Activated CD8-positive, alpha-beta memory T cell treated with anti-CD3 and anti-CD28 coated beads, Interleukin-2, amount 50 U/mL, for 48 hours (primary cell): ENCODE measurements around the gene RXYLT1.
A peak's percentile ranks its signal among the peaks of the same experiment; 100 is the strongest.
"Not testable (repeated sequence)": the region's sequence is repeated elsewhere in the genome, so short reads cannot be mapped to it uniquely, and the experiment has no call there.

ENCODE experiments used
- DNase-seq: peaks from one replicate; pipeline ENCODE4 v3.0.0-alpha.2; 2020

Gene RXYLT1

DNA sequence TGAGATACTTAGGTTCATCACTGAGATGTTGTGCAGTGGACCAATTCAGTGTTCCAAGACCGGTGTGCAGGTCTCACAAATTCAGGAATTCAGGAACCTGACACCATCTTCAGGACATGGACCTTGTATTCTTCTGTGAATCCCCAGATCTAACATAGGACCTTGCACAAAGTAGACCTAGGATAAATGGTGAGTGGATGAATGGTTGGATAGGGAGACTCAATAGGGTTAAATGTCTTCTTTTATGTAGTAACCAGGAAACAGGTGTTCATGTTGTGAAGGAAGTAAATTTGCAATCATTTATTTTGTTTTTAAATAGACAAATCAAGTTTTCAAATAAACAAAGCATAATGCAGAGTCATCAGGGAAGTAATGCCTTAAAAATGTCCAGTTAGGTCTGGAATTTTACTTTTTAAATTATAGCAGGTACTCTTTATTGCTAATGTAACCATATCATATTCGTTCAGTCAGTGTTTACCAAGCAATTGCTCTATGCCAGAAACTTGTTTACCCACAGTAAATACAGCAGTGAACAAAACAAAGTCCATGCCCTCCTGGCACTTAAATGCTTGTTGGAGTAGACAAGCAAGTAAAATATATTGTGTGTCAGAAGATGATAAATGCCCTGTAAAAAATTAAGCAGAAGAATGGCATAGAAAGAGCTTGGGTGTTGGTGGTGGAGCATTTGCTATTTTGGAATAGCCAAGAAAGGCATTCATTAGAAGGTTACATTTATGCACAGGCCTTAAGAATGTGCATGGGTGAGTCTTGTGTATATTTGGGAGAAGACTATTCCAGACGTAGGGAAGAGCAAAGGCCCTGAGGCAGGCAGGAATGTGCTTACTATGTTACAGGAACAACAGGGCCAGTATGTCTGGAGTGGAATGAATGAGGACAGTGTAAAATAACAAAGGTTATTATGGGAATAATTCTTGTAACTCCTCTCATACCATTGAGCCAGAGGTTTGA is 26.3 kb downstream of the RXYLT1 start:
- DNase-seq: no peak

DNA sequence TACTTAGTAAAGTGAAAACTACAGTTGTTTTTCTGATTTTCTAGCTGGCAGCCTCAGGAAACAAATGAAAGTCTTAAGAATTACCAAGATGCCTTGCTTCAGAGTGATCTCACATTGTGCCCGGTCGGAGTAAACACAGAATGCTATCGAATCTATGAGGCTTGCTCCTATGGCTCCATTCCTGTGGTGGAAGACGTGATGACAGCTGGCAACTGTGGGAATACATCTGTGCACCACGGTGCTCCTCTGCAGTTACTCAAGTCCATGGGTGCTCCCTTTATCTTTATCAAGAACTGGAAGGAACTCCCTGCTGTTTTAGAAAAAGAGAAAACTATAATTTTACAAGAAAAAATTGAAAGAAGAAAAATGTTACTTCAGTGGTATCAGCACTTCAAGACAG is 28.9 kb downstream of the RXYLT1 start:
- DNase-seq: no peak

DNA sequence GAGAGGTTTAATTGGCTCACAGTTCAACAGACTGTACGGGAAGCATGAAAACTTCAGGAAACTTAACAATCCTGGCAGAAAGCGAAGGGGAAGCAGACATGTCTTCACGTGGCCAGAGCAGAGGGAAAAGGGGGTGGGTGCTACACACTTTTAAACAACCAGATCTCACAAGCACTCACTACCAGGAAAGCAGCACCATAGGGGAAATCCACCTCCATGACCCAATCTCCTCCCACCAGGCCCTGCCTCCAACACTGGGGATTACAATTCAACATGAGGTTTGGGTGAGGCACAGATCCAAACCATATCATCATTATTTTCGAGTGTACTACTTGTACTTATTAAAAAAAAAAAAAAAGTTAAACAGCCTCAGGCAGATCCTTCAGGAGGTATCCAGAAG is 29.9 kb downstream of the RXYLT1 start:
- DNase-seq: no peak

DNA sequence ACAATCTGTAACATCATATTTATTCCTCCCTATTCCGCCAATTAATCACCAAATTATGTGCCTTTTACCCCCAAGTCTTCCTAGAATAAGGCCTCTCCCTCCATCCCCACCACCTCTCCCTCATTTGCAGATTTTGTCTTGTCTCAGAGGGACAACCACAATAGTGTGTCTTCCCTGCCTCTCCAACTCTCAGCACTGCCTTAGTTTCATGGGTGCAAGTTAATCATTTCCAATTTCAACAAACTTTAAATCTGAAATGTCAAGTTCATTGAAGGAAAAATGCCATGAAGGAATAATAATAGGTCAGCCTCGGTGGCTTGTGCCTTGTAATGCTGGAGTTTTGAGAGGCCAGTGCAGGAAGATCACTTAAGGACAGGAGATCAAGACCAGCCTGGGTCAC is 31.6 kb downstream of the RXYLT1 start:
- DNase-seq: no peak

DNA sequence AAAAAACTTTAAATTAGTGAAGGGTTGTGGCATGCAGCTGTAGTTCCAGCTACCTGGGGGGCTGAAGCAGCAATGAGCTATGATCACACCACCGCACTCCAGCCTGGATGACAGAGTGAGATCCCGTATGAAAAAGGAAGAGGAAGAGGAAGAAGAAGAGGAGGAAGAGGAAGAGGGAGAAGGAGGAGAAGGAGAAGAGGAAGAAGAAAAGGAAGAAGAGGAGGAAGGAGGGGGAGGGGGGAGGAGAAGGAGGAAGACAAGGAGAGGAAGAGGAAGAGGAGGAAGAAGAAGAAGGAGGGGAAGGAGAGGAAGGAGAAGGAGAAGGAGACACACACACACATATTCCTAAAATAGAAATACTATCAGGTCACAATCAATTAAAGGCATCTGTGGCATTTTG is 32.0 kb downstream of the RXYLT1 start:
- DNase-seq: no peak

DNA sequence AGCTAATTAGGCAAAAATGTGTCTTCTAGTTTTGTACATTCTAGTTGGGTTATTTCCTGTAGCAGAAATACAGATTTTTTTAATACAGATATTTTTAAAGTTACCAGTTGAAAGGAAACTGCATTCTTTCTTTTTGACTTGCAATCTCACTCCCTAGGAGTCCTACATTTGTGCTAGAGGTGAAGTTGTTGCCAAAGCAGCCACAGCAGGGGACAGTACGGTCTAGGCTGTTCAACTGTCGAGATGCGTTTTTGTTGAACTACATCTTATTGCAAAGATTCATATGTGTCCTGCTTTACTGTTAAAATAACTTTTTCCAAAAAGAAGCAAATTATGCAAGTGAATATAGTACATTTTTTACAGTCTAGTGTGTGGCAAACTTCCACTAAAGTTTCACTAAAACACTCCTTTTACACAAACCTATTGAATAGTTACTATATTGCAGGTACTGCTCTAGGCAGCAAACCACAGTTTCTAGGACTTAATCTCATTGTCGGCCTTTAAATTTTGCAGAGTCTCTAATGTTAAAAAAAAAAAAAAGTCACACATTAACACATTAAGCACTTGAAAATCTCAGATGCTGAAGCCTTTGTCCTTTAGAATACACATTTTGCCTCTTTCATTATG is 34.5 kb downstream of the RXYLT1 start:
- no peak for DNase-seq

DNA sequence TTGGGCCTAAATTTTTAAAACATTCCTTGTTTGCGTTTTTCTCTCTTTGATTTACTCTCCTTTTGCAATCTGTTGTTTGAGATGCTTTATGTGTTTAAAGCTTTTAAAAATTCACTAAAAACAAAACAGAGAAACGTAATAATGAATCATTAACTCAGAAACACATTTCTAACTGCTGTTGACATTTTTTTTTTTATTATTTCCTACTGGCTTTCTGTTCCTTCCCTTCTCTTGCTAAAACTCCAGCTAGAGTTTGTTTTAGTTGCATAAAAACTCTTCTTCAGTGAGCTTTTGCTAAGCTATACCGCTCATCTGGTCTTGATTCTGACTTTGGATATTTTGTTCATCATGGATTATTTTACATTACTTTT is 35.8 kb downstream of the RXYLT1 start:
- DNase-seq: no peak

DNA sequence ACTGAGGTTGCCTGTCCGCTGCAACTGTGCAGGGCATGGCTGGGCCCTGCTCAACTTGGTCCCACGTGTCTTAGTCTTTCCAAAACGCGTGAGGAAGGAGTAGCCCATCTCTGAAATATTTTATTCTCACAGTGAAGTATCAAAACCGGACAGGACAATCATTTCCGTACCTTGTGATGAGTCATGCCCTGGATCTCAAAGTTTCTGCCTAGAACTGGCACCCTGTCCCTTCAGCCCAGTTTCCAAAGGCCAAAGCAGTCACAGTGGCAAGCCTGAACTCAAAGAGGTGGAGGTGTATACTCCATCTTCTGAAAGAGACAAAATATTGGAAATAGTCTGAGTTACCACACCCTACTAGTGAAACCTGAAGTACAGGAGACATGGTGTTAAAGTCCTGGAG is 36.3 kb downstream of the RXYLT1 start:
- no peak for DNase-seq

DNA sequence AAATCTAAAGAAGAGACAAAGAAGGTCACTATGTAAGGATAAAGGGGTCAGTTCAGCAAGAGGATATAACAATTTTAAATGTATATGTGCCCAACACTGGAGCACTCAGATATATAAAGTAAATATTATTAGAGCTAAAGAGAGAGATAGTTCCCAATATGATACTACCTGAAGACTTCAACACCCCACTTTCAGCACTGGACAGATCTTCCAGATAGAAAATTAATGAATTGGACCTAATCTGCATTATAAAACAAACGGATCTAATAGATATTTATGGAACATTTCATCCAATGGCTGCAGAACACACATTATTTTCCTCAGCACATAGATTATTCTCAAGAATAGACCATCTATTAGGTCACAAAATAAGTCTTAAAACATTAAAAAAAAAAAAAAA is 40.7 kb downstream of the RXYLT1 start:
- no peak for DNase-seq

DNA sequence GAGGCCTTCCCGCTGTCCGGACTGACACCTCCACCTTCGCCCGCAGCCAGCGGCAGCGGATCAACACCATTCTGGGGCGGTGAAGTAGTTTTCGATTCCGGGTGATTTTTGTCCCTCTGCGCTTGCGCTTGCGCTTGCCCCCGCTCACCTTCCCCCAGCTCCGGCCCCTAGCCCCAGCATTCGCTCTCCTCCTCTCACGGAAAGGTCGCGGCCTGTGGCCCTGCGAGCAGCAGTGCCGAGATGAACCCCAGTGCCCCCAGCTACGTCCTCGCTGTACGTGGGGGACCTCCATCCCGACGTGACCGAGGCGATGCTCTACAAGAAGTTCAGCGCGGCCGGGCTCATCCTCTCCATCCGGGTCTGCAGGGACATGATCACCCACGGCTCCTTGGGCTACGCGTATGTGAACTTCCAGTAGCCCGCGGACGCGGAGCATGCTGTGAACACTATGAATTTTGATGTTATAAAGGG is 42.1 kb downstream of the RXYLT1 start:
- DNase-seq: no peak

DNA sequence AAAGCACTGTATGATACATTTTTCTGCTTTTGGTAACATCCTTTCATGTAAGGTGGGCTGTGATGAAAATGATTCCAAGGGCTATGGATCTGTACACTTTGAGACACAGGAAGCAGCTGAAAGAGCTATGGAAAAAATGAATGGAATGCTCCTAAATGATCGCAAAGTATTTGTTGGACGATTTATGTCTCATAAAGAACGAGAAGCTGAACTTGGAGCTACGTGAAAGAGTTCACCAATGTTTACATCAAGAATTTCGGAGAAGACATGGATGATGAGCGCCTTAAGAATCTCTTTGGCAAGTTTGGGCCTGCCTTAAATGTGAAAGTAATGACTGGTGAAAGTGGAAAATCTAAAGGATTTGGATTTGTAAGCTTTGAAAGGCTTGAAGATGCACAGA is 42.6 kb downstream of the RXYLT1 start:
- no peak for DNase-seq

DNA sequence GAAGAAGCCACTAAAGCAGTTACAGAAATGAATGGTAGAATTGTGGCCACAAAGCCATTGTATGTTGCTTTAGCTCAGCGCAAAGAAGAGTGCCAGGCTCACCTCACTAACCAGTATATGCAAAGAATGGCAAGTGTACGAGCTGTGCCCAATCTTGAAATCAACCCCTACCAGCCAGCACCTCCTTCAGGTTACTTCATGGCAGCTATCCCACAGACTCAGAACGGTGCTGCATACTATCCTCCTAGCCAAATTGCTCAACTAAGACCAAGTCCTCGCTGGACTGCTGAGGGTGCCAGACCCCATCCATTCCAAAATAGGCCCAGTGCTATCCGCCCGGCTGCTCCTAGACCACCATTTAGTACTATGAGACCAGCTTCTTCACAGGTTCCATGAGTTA is 43.3 kb downstream of the RXYLT1 start:
- no peak for DNase-seq

DNA sequence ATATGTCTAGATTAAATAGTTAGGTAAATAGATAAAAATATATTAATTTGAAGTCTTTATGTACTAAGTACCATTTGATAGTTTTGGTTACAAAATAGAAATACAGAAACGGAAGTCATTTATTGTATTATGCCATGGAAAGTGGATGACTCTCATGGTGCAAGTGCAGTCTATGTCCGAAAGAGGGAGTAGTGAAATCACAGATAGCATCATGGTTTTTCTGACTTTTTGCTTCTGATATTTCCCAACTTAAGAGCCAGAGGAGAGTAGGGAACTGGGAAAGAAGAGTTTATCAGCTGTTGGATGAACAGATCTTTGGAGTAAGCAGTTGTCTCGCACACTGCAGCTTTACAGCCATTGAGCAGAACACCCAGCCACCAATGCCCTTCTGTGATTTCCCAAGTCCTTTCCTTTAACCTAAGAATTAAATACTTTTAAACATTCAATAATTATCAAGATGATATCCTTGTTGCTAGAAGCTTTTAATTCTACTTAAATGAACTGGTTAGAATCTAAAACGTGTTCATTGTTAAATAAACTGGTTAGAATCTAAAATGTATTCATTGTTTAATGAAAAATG is 46.4 kb downstream of the RXYLT1 start:
- no peak for DNase-seq

DNA sequence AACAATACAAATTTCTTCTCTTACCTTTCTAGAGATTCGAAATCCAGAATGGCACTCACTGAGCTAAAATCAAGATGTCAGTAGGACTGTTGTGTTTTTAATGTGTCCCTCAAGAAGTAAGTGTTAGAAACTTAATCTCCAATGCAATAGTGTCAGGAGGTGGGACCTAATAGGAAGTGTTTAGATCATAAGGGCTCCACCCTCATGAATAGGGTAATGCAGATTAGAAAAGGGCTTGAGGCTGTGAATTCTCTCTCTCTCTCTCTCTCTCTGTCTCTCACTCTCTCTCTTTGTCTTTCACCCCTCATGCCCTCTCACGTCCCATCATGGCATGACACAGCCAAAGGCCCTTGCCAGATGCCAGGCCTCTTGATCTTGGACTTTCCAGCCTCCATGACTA is 49.2 kb downstream of the RXYLT1 start:
- DNase-seq: no peak

DNA sequence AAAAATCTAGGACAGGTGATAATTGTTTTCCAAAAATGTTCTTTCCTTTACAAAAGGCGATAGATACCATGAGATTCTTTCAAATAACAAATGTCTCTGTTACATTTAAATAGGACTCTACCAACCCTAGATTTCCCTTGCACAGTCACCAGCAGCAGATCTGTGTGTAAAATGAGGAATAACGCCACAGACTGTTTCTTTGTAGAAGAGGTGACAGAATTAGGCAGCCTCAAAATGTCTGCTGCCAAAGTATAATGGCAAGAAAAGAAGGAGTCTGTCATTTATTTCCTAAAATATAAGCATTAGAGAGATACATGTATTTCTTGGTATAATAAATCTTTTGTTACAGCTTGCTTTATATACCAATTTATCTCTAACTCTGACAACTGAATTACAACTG is 56.3 kb downstream of the RXYLT1 start:
- no peak for DNase-seq

DNA sequence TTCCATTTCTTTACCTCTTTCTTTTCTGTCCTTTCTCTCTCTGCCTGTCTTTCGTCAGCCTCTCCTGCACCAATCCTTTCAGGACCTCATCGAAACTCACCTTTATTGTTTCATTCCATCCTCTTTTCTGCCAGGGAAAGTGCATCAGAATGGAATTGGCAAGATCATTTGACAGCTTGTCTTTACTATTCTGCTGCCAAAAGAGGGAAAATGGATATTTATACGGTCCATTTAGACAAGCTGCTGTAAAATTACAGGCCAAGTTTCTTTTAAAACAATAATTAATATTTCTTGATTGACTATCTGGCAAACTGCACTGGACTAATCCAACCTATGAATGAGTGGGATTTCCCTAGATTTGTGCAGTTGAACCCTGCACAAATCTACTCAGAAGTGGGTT is 57.2 kb downstream of the RXYLT1 start:
- DNase-seq: no peak

DNA sequence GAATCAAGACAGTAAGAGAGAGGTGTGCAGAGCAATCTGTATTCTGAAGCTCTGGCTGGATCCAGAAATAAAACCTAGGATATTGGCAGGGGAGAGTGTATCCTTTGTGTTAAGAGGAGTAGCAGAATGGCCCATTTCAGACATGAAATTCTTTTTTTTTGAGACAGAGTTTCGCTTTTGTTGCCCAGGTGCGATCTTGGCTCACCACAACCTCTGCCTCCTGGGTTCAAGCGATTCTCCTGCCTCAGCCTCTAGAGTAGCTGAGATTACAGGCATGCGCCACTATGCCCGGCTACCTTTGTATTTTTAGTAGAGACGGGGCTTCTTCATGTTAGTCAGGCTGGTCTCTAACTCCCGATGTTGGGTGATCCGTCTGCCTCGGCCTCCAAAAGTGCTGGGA is 58.7 kb downstream of the RXYLT1 start:
- no peak for DNase-seq

DNA sequence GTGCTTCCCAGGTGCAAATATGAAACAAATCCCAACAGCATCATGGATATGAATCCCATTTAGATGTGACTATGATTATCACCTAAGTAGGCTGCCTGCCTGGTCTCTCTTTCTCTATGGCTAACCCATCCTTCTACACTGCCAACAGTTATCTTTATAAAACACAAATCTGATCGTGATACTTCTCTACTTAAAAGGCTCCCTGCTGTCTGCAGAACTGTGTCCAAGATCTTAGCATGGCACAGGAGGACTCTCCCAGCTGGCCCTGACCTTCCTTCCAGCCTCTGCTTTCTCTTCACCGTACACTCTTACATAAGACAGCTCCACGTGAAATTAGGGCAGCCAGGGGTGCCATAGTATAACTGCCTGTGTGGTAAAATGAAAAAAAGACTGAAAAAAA is 61.3 kb downstream of the RXYLT1 start:
- DNase-seq: no peak

DNA sequence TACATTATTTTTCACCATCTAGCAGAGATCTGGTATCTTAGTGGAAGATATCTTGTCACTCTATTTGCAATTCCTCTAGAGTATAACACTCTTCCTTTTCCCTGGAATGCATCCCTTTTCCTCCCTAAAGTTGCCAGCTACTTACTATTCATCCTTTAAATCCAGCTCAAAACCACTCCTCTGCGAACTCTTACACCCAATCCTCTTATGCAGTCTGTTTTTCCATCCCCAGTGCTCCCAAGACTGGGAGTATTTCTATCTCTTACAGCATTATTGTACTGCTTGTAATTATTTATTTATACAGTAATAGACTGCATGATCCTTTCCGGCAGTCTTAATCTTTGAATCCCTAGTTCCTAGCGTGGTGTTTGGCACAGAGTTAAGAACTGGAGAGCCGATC is 61.9 kb downstream of the RXYLT1 start:
- DNase-seq: no peak

DNA sequence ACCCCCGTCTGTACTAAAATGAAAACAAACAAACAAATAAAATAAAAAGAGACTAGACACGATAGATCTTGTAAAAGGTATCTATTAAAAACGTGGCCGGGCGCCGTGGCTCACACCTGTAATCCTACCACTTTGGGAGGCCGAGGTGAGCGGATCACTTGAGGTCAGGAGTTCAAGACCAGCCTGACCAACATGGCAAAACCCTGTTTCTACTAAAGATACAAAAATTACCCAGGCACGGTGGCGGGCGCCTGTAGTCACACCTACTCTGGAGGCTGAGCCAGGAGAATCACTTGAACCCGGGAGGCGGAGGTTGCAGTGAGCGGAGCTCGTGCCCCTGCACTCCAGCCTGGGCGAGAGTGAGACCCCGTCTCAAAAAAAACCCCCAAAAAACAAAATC is 63.0 kb downstream of the RXYLT1 start:
- not testable (repeated sequence) for DNase-seq

DNA sequence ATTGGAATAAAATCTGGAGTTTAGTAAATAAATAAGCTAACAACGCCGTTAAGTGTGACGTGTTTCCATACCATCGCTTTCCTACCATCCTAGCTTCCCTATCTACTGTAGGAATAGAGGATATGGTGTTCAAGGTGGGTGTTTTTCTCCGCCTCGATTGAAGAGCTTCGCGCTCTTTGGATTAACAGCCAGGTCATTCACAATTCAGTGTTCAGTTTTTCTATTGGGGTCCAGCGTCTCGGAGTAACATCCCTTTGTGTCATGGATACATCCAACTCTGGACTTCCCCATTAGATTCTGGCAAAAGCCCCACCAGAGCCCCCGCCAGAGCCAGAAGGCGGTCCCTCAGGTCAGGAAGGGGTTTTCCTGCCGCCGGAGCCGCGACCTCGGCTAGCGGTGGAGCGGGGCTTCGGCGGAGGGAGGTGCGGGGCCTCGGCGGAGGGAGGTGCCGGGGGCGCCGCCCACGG is 63.6 kb downstream of the RXYLT1 start:
- DNase-seq: no peak

DNA sequence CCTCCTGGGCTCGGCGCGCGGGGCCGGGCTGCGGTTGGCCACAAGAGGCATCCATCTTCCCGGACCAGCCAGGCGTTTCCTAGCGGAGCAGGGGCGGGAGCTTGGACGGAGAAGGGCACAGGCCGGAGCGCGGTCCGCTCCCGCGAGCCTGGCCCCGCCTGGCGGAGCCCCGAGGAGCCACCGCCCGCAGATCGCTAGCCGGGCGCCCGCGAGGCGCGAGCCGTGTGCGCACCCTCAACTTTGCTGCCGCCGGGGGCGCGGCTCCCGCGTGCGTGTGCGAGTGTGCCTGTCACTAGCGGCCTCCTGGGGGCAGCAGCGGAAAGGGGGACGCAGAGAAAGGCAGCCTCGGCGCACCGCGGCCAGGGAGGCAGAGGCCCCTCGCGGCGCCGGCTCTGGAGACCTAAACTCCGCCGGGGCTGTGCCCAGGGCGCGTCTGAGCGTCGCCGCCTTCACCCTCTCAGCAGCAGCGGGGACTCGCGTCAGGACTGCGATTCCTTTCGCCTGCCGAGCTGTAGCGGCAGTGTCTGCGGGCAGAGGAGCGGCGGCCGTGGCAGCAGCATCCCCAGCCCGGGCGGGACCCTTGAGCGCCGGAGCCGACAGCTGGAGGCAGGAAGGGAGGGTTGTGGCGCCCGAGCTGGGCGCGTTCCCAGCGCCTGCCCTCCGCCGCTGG is 64.1 kb downstream of the RXYLT1 start:
- peak; percentile 87 for DNase-seq
